LHCN-M2 (cell line): ENCODE data around the gene BCKDK. TPM values are rescaled to one million over a fixed set of nuclear protein-coding genes. Genes with fewer than 3 reads are reported as not detected.

Source experiments
- DNase-seq: peaks from one replicate; pipeline ENCODE4 v3.0.0-alpha.2; 2012; ENCODE audit warnings: low read depth
- polyA plus RNA-seq: library from polyadenylated mRNA; unstranded; fragments of >200 nt; gene quantifications from one replicate; pipeline ENCODE4 v1.2.1, GENCODE V29; 2012; ENCODE audit warnings: missing spikeins
- total RNA-seq: library from RNA; depleted of rRNA; stranded (reverse); fragments of >200 nt; gene quantifications from 2 replicates; pipeline ENCODE4 v1.2.3, GENCODE V29; 2014; rRNA removed

The BCKDK gene
- 199 and 204 TPM in 2 replicates for total RNA-seq
- 116 TPM for polyA plus RNA-seq

DNA sequence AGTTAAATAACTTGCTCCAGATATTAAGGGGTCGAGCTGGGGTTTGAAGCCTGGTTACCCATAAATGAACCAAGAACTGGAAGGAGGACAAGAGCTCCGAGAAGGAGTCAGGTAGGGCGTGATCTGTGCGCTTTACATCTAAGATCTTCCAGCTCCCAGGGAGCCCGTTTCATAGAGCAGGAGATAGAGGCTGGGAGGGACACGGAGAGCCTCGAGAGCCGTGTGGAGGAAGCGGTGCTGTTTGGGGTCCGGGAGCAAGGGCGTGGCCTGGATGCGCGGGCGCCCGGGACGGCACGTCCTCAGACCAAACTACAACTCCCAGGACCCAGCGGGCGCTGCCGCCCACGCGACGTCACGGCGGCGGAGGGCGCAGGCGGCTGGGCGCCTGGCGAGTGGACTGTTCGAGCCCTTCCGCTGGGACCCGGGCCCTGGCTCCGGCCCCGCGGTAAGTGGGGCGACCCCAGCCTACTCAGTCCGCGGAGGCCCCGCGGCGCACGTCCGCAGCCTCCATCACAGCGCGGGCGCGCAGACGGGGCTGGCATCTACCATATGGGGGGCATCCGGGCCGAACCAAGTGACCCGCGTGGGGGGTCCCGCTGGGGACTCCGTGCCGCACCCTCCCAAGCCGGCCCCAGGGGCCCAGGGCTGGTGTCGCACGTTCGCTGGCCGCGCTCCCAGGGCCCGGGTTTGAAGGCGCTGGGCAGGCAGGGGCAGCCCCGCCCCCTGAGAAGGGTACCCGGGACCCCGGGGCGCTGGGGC is at the start of gene BCKDK:
Gene BCKDK (plus strand): TSS at position 352 of the 759 bp plus-strand sequence. CDS start 838 bp downstream, outside the sequence.
- DNase-seq = peak; percentile 83

DNA sequence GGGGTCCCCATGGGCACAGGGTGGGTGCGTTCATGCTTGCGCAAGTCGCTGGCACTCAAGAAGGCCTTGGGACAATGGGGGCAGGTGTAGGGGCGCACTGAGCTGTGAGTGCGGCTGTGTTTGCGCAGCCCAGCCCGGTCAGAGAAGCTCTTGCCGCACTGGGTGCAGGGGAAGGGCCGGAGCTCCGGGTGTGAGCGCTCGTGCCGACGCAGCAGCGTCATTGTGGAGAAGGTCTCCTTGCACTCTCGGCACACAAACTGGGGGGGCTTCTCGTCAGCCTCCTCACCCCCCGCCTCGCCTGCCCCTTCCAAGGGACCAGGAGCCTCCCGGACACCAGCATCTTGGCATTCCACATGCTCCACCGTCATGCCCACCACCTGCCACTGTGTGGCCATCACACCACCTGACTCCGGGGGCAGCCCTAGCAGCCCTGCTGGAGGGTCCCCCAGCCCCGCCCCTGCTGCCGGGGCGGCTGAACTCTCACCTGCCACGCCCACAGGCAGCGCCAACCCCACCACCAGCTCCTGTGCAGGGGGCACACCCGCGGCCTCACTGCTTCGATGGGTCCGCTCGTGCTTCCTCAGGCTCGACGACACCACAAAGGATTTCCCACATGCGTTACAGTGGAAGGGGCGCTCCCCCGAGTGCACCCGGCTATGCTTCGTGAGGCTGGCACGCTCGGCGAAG is 46.9 kb upstream of the BCKDK start:
- no peak for DNase-seq

DNA sequence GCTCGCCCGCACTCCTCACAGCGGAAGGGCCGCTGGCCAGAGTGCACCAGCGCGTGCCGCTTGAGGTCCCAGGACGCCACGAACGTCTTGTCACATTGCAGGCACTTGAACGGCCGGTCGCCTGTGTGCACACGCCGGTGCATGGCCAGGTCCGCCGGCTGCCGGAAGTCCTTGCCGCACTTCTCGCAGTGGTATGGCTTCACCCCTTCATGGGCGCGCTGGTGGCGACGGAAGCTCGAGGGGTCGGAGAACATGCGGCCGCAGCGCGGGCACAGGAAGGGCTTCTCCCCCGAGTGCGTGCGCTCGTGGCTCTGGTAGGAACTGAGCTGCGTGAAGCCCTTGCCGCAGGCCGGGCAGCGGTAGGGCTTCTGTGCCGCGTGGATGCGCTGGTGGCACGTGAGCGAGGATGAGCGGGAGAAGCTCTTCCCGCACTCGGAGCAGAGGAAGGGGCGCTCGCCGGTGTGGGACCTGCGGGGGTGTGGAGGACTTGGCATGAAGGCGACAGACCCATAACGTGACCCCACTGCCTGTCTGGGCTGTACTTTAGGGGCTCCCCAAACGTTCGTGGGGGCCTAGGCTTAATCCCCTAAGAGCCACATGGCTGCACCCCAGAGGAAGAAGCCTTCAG is 46.3 kb upstream of the BCKDK start:
- no peak for DNase-seq

DNA sequence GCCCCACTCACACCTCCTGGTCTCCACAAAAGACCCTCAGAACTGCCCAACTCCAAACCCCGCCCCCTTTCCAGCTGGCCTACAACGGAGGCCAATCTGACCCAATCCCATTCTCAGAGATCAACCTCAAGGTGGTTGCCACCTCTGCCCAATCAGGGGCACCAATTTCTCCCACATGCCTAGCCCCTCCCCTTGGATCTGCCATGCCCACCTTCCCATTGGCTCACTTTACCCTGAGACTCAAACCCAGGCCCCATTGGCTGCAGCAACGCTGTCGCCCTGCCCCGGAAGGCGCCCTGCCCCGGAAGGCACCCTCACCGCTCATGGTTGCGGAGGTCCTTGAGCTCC is 44.7 kb upstream of the BCKDK start:
- no peak for DNase-seq

DNA sequence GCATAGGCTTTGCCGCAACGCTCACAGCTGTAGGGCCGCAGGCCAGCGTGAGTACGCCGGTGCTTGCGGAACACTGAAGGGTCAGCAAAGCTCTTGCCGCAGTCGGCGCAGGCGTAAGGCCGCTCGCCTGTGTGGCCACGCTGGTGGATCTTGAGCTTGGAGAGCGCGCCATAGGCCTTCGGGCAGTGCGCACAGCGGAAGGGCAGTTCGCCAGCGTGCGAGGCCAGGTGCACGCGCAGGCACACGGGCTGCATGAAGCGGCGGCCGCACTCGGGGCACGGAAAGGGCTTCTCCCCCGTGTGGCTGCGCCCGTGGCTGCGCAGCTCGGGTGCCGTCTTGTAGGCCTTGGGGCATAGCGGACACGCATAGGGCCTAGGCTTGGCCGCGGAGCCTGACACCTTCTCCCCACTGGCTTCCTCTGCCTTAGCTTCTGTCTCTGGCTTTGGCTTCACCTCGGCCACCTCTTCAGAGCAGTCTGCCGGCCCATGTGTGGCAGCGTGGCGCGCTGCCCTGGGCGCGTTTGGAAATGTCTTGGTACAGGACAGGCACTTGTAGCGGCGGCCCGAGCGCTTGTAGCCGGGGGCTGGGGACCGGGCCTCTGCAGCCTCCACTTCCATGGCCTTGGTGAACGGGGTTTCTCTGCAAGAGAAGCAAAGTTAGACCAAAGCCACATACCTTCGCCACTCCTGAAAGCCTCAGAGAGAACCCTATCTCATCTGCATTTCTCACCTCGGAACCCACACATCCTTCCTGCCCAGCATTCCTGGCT is 44.2 kb upstream of the BCKDK start:
- DNase-seq = no peak

DNA sequence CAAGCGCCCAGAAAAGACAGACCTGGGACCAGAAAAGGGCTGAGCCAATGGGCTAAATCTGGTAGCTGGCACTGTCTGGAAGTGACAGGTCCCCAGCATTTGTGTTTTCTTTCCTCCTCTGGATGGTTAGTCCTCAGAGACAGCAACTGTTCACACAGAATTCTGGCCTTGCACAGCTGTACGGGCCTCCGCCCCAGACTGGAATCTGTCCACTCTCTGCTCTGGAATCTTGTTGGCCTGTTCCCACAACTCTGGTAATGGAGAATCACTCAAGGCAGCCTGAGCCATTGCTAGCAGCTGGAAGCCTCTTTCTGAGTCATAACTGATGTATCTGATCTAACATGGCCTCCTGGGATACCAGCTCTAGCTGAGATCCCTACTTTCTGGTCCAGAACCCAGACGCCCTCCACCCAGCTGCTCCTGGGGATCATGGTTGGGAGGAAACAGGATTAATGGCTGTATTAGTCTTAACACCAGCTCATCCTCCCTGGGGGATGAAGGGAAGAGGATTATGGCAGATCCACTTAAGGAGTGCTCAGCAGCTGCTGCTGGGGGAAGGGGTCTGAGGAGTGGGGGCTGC is 43.2 kb upstream of the BCKDK start:
- peak; percentile 100 for DNase-seq

DNA sequence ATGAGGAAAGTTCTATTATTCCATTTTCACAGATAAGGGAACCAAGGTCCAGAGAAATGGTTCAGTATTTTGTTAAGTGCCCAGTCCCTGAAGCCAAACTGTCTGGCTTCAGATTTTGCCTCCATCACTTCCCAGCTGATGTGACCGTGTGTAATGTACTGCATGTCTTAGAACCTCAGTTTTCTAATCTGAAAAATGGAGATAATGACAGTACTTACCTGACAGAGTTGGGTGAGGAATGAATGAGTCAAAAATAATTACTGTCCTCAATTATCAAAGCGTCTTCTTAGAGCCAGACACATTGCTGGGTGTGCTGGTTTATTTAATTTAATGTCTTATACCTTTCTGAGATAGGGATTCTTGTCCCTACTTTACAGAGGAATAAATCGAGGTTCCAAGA is 40.8 kb upstream of the BCKDK start:
- DNase-seq = no peak

DNA sequence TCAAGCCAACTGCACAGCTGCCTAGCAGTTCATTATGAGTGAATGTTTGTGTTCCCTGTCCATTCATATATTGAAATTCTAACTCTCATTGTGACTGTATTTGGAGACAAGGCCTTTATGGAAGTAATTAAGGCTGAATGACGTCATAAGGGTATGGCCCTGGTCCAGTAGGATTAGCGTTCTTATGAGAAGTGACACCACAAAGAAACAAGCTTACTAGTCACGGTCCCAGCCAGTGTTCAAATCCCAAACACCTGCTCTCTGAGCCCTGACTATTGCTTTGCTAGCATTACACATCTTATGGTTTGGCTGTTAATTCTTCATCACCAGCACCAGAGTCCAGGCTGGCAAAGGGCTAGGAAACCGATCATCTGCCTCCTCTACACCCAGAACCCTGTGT is 36.3 kb upstream of the BCKDK start:
- peak; percentile 100 for DNase-seq

DNA sequence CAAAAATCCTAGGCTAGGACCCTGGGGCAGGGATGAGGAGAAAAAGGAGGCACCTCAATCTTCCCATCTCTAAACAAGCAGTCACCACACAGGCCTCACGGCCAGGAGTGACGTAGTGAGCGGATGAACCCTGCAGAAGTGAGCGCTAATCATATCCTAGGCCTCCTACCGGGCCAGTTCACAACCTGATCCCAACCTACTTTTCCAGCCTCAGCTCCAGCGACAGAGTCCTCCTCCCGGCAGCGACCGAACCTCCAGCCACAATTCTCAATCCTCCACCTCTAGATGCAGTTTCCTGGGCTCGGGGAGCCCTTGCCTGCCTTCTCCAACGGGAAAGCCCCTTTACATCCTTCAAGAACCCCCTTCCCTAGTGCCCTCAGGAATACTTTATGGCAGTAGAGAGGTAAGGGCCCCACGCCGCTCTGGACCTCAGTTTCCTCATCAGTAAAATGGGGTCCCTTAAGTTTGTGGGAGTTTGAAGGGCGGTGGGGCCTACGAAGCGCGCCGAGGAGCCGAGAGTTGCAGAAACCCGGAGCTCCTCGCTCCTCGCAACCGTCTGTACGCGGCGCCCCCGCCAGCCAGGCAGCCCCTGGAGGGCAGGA is 35.5 kb upstream of the BCKDK start:
- peak; percentile 68 for DNase-seq

DNA sequence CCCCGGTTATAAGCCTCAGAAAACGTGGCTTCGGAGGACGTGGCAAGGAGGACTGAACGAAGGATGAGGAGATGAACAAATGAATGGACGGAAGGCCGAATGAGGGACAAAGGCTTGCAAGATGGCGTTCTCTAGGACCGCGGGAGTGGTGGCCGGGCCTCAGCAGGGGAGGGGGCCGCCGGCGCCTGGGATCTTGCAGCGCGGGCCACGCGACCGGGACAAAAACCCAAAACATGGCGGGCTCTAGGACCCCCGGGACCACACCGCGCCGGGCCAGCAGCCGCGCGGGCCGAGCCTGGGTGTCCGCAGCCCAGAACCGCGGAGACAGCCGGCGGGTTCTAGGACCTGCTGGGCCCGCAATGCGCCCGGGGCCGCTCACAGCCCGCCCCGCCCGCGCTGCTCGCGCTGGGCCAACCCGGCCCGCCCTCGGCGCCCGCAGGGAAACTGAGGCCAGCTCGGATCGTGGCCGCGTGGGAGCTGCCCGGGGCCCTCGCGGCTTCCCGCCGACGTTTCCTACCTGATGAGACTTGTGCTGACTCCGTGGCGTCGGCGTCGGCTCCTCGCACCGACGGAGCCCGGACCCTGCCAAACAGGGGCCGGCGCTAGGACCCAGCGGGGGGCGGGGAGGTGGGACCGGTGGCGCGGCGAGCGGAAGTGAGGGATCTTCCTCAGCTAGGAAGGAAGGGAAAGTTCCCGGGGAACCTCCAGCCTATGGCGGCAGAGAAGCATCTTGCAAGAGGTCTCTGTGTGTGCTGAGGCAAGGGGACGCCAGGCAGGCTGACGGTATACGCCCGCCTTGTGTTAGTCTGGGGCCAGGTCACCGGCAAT is 34.8 kb upstream of the BCKDK start:
- DNase-seq = peak; percentile 89

DNA sequence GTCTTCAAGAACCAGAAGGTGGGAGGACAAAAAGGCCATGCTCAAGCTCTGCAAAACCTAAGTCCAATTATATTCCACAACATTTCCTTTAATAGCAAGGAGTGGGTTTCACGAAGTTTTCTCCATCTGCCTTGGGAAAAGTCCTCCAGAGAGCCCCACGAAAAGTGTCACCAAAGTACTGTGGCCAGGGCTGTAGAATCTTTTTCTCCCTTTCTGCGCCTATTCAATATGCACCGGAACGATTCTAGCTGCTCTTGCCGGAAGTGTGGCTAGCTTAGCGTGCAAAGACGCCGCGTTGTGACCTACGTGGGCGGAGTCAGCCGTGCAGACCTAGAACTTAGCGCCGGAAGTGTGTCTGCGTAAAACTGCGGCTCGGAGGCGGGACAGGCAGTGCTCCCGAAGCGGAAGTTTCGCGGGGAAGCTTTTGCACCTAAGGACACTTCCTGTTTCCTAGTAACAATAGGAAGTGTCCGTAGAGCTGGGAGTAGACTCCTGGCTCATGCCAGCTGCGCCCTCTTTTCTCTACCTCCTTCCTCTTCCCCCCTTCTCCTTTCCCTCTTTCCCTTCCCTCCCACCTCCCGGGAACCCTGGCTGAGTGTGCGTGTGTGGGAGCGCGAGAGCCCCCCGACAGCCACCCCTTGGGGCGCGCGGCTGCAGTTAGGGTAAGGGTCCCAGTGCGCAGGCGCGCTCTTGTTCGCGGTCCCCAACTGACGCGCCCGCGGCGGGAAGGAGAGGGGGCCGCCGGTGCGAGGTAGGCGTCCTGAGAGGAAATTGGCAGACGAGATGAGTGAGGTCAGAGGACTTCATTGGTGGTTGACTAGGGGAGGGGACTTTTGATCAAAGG is 34.0 kb upstream of the BCKDK start, which contains the start of the genes ZNF646 and ZNF668:
Gene ZNF646 (plus strand): TSS at position 453 of the 844 bp plus-strand sequence. CDS start 1,903 bp downstream, outside the sequence.
Gene ZNF668 (minus strand): TSS at position 271 of the 844 bp plus-strand sequence. CDS start 9,781 bp downstream, outside the sequence.
- DNase-seq = peak; percentile 99

DNA sequence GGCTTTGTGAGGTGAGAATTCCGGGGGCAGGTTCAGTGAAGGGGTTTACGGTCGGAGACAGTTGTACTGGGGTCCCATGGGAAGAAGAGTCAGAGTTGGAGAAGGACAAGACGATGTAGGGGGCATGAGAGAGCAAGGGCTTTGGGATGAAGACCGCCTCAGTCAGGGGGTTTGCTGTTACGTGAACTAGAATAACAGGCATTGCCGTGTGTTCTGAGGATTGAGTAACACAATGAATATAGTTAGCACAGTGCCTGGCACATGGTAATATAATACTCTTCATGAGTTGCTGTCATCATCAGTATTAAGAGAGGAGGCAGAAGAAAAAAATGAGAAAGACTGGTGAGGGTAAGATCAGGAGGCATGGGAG is 33.4 kb upstream of the BCKDK start:
- no peak for DNase-seq

DNA sequence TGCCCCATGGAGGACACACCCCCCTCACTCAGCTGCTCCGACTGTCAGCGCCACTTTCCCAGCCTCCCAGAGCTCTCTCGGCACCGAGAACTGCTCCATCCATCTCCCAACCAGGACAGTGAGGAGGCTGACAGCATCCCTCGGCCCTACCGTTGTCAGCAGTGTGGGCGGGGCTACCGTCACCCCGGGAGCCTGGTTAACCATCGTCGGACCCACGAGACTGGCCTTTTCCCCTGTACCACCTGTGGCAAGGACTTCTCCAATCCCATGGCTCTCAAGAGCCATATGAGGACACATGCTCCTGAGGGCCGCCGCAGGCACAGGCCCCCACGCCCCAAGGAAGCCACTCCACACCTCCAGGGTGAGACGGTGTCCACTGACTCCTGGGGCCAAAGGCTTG is 31.9 kb upstream of the BCKDK start:
- DNase-seq = no peak

DNA sequence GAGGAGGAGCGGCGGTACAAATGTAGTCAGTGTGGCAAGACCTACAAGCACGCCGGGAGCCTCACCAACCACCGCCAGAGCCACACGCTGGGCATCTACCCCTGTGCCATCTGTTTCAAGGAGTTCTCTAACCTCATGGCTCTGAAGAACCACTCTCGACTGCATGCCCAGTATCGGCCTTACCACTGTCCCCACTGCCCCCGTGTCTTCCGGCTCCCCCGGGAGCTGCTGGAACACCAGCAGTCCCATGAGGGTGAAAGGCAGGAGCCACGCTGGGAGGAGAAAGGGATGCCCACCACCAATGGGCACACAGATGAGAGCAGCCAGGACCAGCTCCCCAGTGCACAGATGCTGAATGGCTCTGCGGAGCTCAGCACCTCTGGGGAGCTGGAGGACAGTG is 31.2 kb upstream of the BCKDK start:
- no peak for DNase-seq

DNA sequence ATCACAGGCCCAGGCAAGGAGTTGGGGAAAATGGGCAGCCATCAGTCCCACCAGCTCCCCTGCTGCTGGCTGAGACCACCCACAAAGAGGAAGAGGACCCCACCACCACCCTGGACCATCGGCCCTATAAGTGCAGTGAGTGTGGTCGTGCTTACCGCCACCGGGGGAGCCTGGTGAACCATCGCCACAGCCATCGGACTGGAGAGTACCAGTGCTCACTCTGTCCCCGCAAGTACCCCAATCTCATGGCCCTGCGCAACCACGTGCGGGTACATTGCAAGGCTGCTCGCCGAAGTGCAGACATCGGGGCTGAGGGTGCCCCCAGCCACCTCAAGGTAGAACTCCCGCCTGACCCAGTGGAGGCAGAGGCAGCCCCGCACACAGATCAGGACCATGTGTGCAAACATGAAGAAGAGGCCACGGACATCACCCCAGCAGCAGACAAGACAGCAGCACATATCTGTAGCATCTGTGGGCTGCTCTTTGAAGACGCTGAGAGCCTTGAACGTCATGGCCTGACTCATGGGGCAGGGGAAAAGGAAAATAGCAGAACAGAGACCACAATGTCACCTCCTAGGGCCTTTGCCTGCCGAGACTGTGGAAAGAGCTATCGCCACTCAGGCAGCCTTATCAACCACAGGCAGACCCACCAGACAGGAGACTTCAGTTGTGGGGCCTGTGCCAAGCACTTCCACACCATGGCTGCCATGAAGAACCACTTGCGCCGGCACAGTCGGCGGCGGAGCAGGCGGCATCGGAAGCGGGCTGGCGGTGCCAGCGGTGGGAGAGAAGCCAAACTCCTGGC is 30.4 kb upstream of the BCKDK start:
- no peak for DNase-seq

DNA sequence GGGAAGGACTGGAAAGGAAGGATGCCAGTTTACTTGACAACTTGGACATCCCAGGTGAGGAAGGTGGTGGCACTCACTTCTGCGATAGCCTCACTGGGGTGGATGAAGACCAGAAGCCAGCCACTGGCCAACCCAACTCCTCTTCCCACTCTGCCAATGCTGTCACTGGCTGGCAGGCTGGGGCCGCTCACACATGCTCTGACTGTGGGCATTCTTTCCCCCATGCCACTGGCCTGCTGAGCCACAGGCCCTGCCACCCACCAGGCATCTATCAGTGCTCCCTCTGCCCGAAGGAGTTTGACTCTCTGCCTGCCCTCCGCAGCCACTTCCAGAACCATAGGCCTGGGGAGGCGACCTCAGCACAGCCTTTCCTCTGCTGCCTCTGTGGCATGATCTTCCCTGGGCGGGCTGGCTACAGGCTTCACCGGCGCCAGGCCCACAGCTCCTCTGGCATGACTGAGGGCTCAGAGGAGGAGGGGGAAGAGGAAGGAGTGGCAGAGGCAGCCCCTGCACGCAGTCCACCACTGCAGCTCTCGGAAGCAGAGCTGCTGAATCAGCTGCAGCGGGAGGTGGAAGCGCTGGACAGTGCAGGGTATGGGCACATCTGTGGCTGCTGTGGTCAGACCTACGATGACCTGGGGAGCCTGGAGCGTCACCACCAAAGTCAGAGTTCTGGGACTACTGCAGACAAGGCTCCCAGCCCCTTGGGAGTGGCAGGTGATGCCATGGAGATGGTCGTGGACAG is 29.4 kb upstream of the BCKDK start:
- no peak for DNase-seq

DNA sequence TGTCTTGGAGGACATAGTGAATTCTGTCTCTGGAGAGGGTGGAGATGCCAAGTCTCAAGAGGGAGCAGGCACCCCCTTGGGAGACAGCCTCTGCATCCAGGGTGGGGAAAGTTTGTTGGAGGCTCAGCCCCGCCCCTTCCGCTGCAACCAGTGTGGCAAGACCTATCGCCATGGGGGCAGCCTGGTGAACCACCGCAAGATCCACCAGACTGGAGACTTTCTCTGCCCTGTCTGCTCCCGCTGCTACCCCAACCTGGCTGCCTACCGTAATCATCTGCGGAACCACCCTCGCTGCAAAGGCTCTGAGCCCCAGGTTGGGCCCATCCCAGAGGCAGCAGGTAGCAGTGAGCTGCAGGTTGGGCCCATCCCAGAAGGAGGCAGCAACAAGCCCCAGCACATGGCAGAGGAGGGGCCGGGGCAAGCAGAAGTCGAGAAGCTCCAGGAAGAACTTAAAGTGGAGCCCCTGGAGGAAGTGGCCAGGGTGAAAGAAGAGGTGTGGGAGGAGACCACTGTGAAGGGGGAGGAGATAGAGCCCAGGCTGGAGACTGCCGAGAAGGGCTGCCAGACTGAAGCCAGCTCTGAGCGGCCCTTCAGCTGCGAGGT is 28.7 kb upstream of the BCKDK start:
- no peak for DNase-seq
